ENCODE data around the gene CCDC88C.

Gene CCDC88C

DNA sequence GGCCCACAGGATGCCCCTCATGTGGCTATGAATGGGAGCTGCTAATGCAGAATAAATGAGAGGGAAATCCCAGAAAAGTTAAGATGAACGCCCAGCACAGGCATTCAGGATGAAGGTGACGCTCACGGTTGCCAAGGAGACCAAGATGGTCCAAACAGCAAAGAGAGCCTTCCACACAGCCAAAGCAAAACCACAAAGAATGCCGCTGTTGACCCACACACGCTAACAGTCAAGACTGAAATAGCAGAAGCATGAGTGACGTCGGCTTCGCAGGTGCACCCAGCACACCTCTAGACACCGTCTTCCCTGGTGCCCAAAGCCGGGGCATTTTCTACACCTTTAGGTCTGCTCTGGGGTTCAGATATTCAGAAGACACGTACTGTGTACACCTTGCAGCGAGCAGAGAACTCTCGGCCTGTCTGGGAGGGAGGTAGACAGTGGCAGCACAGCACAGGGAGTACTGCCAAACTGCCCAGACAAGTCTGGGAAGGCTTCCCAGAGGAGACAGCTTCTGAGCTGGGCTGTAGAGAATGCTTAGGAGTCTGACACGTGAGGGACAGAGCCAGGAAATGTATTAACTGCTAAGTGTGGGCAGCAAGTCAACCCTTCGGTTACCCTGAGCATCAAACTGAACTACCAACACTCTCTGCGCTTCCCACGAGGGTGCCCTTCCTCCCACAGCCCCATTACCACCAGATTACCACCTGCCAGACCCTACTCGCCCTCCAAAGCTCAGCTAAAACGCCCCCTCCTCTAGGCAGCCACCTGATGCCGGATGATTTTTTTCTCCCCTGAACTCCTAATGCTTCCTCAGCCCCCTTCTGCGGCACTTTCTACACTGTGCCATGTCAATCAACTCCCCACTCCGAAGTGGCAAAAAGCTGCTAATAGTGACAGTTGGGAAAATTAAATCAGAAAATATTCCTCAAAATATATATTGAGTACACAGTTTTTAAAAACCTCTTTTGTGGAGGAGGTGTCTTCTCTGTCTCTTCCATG is 50.1 kb downstream of the CCDC88C start:
- no peak for DNase-seq (ENCODE audit: low read depth in 2 of 2)

DNA sequence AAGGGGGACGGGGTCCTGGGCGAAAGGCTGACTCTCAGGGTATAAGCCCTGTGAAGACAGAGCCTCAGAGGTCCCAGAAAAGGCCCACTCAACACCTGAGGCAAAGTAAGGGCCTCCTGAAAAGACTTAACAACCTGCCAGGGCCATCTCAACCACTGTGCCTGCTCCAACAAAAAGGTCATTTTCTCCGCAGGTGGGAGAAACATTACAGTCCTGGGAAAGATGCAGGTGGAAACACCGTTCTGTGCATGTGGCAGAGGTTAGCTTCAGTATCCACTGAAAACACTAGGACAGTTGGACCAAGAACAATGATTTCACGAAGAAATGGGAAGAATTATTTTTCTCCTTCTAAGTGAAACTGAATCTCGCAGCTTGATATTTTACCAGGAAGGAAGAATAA is 50.9 kb downstream of the CCDC88C start:
- DNase-seq (ENCODE audit: low read depth in 2 of 2): no peak

DNA sequence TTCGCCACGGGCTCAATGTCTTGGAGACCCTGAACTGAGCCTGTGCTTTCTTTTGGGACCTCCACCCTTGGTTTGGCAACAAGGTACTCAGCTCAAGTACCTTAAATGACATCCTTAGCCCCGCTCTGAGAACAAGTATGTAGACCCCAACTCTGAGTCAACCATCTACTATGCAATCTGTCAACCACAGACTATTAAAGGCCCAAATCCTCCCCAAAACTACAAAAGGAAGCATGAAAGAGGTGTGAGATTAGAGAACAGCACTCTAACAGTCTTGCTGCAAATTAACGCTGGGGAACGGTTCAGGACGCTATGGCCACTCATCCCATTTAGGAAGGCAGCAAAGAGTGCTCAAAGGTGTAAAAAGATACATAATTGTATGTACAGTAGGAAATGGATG is 52.1 kb downstream of the CCDC88C start:
- no peak for DNase-seq (ENCODE audit: low read depth in 2 of 2)

DNA sequence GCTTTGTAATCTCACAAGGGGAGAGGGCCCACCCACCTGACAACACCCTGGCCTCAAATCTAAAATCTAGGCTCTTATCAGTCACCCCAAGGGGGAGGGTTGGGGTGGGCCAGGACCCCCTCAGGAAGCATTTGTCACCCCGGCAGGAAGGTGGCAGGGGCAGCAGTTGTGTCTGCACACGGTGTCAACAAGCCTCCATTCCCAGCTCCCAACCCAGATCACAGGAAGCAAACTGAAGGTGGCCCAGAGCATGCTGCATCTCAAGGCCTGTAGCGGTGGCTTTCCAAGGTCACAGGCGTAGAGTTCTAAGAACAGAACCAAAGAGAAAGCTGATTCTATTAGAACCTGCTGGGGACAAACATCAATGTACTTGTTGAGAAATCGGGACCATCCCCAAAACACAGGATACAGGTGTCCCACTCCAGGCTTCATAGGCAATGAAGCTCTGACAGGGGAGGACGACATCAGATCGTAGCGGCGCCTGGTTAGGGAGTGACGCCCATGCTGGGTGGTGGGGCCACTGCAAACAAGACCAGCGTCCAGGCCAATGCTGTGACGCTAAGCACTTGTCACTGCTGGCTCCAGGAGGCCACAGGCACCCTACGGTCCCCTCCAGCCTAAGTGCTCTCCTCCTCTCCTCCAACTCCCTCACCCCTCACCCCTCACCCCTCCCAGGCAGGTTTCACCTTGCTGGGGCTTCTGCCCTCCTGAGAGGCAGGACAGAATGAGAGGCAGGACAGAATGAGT is 52.9 kb downstream of the CCDC88C start:
- DNase-seq (ENCODE audit: low read depth in 2 of 2): no peak

DNA sequence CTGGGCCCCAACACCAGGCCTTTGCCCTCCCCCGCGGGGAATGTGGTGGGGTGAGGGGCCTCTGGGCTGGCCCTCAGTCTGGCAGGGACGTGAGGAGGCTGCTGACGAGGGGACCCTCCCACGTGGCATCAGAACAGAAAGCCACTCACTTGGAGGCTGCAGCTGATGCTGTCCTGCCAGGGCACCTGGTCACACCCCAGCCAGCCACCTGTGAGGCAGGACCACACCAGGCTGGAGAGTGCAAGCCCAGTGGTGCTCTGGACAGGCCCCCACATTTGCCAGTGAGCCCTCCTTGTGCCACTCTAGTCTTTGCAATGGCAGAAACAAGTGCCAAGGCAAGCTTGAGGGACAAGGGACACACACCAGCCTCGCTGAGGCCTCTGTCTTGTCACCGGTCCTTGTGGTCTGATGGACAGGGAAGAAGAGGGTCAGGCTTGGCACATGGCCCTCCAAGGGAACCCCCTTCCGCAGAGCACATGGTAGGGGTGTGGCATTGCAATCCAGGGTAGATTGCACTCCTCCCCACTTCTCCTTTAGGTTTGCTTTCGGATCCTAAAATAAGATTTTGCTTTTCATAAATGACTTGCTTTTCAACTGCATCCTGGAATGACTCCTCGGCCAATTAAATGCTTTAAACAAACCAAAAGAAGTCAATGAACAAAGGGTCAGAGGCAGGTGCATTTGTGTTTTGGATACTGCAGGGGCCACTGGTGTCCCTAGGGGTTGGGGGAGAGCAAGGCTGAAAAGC is 53.7 kb downstream of the CCDC88C start:
- DNase-seq (ENCODE audit: low read depth in 2 of 2): no peak

DNA sequence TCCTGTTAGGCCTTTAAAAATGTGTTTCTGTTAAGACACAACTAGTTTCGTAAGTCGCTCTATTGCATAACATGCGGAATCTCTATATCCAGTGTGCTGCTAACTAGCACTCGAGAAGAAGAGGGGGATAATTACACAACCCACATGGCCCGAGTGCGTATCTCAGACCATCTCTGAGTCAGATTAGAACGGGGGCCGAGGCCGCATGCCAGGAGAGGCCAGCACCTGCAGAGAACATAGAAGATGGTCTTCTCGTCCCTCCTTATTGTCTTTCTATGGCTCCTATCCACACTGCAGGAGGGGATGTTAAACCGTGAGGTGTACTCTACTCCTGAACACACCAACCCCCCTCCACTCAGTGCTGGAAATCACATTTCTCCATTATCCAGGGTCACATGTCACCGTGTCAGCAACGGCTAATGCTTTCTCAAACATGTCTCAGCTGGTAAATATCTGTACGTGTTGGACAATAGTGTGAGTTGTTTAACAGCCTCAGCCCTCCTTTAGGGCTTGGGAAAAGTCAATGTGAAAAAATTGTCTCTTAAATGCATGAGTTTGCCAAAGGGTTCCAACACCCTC is 56.3 kb downstream of the CCDC88C start:
- DNase-seq (ENCODE audit: low read depth in 2 of 2): no peak

DNA sequence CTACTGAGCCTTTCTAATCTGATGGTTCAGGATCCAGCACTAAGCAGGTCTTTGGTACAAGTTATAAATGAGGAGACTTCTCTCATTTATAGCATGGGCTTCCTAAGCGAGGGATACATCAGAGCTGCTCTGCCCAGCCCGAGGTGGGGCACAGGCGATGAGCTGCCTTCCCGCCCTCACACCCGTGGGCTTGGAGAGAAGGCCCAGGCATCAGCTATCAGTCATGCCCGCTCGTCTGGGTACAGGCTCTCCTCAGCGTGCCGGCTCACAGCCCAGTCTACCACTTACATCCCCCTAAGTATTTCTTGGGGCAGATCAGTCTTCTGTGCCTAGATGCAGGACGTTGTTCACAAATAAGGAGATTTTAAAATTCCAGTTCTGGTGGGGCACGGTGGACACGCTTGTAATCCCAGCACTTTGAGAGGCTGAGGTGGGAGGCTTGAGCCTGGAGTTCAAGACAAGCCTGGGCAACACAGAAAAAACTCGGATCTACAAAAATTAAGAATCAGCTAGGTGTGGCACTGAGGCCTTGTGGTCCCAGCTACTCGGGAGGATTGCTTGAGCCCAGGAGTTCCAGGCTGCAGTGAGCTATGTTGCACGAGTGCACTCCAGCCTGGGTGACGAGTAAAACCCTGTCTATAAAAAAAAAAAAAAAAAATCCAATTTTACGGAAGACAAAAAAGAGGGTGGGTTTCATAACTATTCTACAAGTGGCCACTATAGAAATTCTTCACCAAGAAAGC is 57.0 kb downstream of the CCDC88C start:
- no peak for DNase-seq (ENCODE audit: low read depth in 2 of 2)

DNA sequence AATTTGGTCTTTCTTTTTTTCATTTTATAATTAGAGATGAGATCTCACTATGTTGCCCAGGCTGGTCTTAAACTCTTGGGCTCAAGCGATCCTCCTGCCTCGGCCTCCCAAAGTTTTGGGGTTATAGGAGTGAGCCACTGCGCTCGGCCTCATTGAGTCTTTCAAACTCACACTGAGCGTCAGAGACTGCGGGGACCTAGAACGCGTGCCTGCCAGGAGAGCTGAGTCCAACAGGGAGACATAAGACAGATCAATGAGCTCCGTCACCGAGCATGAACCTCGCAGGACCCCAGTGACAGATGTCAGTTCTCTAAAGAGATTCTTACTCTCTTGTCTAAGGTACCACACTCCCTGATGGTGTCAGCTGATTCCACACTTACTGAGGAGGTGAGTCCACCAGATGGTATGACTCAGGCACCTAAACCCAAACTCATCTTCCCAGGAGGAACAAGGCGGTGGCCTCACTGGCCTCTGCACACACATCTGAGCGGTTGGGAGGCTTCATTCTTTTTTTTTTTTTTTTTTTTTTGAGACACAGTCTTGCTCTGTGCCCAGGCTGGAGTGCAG is 58.9 kb downstream of the CCDC88C start:
- no peak for DNase-seq (ENCODE audit: low read depth in 2 of 2)

DNA sequence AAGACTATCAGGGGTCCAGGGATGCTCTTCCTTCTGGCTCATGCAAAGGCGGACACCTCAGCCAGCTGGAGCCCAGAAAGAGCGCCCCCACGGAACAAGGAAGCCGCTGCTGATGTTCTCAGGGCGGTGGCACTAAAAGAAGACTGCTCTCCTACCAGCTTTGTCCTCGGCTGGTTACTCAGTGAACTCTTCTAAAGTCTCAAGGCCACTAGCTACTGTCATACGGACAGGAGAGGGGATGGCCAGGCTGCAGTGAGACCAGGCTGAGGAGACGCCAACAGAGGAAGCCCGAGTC is 59.6 kb downstream of the CCDC88C start:
- DNase-seq (ENCODE audit: low read depth in 2 of 2): no peak

DNA sequence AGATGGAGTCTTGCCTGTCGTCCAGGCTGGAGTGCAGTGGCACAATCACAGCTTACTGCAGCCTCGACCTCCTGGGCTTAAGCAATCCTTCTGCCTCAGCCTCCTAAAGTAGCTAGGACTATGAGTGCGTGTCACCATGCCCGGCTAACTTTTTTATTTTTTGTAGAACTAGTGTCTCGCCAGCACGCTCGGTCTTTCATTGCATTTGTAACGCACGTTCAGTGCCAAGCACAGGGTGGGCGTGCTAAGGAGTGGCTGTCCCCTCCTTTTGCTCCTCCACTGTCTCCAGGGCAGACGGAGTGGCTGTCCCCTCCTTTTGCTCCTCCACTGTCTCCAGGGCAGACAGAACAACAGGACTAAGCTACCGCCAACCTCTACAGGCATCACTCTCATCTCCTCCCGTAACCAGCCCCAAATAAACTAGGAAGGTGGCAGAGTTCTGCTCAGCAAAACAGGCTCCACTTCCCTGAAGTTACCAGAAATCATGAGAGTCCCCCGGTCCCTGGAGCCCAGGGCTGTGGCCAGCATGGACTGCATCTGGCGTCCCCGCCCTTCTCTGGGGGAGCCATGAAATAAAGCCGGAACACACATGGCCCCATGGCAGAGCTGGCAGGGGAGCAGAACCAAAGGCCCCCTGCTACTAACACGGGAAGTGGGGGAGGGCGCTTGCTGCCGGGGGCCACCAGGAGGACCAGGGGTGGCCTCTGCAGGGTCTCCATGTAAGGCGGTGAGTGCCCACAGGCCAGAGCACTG is 60.2 kb downstream of the CCDC88C start:
- no peak for DNase-seq (ENCODE audit: low read depth in 2 of 2)

DNA sequence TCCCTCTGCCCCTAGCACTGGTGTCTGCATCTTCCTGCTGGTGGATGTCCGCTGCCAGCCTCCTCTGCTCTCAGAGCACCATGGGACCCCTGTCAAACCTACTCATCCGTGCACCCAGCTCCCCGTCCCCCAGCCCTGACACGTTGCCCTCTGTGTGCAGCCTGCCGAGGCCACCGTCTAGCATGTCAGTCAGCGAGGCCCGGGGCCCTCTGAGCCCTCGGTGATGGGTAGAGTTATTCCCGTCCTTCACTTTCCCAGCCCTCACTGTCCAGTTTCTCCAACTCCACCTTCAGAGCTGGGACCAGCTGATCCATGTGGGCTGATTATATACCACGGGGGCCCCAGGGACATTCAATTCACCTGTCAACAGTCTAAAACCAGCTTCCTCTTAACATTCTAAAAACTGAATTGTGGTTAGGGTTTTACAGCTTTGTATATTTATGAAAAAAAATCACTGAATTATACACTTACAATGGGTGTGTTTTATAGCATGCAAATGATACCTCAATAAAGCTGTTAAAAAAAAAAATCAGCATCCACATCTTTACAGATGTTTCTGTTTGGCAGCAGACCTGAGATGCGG is 61.3 kb downstream of the CCDC88C start:
- no peak for DNase-seq (ENCODE audit: low read depth in 2 of 2)

DNA sequence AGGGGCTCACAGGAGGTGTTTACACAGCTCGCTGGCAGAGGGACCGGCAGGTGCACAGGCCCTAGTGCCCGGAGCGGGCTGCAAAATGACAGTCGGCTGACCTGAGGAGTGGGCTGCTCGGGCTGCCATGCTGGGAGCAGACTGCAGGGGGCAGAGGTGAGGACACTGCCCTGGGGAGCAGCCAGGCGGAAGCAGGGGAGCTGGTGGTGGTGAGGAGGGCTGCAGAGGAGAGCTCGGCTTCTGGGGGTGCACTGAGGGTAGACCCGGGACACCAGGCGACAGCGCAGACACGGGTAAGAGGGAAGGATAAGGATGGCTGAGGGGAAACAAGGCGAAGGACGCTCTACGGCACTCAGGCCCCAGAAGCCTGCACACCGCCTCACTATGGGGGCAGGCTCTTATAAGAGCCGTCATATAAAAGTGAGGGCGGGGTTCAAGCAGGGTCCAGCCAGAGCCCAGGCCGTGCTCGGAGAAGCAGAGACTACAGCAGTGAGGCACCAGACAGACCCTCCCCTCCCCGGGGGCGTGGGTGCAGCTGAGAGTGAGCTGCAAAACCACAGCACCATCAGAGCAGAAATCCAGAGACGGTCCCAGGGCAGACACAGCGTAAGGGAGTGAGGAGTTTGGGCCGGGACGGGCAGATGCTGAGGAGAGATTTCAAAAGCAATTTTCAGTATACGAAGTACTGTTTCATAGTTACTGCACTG is 62.5 kb downstream of the CCDC88C start:
- no peak for DNase-seq (ENCODE audit: low read depth in 2 of 2)

DNA sequence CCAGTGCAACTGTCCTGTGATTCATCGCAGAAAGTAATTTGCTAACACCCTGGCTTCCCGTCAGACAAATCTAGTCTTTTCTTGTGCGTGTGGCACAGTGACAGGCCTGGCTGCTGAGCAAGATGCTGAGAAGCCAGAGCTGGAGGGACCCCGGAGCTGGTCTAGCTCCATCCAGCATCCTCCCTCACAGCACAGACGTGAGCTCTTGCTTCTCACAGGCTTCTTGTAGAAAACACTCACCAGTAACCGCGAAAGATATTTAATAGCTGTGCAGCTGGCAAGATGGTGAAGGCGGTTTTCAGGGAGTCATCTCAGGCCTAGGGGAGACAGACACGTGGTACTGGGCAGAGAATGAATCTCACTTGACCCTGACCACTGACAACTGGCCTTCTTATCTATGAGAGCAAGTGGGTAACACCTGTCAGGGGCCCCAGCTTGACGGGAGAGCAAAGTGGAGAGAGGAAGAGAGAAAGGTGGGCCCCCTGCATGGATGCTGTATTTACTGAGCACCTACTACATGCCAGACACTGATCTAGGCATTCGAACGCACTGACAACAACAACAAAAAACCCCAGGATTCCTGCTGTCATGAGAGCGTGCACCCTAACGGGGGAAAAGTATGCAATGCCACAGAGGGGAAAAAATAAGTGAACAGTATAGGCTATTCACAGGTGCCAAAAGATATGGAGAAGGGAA is 63.3 kb downstream of the CCDC88C start:
- no peak for DNase-seq (ENCODE audit: low read depth in 2 of 2)

DNA sequence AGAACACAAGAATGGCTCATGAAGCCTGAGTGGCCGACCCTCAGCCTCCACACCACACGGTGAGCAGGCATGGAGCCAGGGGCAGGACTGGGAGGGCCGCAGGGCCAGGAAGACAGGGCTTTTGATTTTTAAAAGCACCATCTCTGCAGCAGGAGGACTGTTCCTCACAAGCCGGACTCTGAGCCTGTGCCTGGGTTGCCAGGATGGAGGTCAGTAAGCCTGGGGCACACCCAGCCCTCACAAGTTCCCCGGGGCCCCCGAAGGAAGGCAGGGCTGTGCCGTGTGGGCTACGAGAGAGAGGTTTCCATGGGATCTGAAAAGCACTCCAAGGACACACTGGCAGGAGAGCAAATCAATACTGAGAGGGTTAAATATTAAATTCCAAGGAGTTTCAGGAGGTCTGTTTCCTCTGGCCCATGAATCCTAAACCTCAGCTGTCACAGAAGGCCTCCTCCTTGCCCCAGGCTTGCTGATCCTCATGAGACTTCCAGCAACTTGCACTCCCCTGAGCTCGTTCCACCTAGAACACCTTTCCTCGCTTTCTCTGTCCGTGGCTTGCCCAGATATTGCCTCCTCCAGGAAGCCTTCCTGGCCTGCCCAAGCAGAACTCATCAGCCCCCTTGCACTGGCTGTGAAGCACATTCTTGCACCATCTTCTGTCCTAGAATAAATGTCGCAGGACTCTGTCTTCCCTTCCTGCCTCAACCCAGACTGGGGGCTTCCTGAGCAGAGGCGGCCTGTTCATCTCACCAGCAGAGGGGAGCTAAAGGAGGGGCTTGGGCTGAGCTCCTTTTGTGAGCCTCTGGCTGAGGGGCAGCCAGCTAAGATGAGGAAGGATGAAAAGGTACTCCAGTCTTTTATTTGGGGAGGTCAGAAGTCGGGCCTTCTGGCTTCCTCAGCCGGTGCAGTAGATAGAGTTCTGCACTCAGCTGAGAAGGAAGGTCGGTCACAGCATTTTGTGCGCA is 64.6 kb downstream of the CCDC88C start:
- DNase-seq (ENCODE audit: low read depth in 2 of 2): no peak

DNA sequence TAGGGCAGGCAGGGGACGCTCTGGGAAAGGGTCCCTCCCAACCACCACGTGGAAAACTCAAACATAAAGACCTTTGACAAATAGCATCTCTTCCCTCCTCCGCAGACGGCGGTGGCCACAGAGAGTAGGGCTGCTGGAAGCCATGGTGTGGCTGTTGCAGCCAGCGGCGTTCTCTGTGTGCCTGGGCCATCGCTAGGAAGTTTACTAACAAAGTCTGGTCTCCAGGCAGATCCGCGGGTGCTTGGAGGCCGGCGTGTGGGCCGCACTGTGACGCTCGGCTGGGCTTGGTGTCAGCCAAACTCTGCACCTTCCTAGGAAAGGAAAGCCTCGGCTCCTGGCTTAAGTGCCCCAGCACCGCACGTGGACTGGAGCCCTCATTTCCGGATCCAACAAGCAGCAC is 65.6 kb downstream of the CCDC88C start:
- DNase-seq (ENCODE audit: low read depth in 2 of 2): no peak

DNA sequence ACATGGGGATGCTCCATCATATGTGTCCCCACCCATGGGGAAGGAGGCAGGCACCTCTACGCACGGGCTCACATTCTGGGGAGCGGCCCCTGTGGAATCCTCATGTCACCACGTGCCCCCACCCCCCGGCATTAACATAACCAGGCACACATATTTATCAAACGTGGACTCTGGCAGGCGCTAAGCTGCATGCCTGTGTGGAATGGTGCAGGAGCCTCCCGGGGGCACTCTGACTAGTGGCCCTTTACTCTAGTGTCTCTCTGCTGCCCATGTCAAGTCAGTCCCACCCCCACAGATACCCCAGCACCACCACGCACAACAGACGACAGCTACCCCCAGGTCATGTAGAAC is 66.1 kb downstream of the CCDC88C start:
- no peak for DNase-seq (ENCODE audit: low read depth in 2 of 2)

DNA sequence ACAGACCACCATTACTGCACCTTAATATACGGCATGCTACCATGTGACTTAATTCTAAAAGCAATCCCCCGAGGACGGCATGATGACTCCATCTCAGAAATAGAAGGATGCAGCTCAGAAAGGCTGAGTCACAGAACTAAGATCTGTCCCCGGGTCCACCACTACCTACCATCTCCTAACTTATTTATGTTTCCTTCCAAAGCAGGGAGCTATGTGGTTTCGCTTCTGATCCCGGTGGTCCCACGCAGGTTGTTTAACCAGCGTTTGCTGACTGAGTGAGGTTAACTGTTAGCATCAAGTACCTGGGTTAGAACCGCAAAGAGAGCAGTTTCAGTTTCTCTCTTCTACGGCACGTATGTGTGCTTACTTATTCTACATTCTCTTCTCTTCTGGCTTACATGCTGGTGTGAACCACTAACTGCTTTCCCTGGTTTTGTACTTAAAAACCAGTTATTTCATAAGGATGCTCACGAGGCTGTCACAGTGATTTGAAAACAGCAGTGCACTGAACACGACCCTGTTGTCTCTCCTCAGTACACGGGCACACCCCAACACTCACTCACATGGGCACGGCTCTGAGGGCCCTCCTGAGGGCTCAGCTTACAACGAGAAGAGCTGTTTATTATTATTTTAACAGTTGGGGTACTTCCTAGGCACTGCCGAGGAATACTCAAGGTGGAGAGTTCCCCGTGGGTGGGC is 66.7 kb downstream of the CCDC88C start:
- no peak for DNase-seq (ENCODE audit: low read depth in 2 of 2)

All from stimulated activated CD4-positive, alpha-beta T cell treated with anti-CD3 and anti-CD28 coated beads, Interleukin-1b, Interleukin-23, amount 100 ng/mL, for 1 hour (primary cell).